ENCODE results near the gene SOAT1.

DNA sequence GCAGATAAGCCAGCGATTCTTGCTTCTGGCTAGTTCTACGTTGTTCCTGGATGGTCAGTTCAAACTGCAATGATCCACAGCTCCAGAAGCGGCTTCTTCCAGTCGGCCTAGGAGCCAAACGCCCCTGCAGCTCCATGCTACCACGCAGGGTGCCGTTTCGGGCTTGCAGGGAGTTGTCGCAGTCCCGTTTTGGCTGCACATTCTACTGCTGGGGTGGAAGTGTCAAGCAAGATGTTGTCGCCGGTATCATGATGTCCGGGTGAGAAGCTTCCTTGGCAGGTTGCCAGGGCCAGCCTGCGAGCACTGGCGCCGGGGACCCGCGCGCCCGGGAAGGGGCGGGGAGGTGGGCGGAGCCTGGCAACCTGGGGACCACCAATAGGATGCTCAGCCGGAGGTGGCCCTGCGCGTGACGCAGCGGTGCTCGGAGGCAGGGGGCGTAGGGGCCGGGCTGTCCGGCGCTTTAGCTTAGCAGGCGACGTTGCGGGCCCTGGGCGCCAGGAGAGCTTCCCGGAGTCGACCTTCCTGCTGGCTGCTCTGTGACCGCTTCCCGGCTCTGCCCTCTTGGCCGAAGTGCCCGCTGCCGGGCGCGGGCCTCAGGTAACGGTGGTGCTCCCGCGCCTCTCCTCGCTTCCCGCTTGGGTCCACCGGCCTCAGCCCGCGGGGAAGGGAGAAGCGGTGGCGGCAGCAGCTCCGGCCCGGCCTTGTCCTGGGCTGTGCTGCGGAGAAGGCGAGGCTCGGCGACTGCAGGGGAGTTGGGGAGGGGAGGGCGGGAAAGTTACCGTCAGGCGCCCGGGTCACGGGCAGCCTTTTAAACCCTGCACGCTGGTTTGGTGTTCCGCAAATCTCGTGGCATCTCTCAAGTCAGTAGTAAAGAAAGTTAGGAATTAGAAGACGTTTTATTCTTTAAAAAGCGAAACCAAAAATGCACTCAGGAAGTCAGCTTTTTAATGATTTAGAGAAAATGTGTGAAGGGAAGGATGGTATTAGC, at the start of gene SOAT1:
- TF ChIP-seq, protein P1, sequence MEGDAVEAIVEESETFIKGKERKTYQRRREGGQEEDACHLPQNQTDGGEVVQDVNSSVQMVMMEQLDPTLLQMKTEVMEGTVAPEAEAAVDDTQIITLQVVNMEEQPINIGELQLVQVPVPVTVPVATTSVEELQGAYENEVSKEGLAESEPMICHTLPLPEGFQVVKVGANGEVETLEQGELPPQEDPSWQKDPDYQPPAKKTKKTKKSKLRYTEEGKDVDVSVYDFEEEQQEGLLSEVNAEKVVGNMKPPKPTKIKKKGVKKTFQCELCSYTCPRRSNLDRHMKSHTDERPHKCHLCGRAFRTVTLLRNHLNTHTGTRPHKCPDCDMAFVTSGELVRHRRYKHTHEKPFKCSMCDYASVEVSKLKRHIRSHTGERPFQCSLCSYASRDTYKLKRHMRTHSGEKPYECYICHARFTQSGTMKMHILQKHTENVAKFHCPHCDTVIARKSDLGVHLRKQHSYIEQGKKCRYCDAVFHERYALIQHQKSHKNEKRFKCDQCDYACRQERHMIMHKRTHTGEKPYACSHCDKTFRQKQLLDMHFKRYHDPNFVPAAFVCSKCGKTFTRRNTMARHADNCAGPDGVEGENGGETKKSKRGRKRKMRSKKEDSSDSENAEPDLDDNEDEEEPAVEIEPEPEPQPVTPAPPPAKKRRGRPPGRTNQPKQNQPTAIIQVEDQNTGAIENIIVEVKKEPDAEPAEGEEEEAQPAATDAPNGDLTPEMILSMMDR (IDR thresholded peaks at IDR 0.05 in 8 of 11, conservative IDR thresholded peaks at IDR 0.05 in 3 of 11) = peak in 7 of 11 experiments; percentile 11 to 47 (median 33)
- TF ChIP-seq POLR2A (IDR thresholded peaks at IDR 0.05) (peak in 1 of 3 donors; percentile 75), POLR2AphosphoS5 (IDR thresholded peaks at IDR 0.05) (peak; percentile 88 to 97 (median 95))
